HG03558 (cell line): ENCODE results near the gene ORM2.
"Not testable (repeated sequence)": the region's sequence is repeated elsewhere in the genome, so short reads cannot be mapped to it uniquely, and the experiment has no call there.

Experiments used
- ATAC-seq: cut with Tn5 transposase; IDR thresholded peaks from one replicate; pipeline ENCODE4 v1.9.1; 2021; ENCODE audit warnings: moderate number of reproducible peaks; ENCODE audit not compliant: unreplicated experiment; ENCODE audit errors: extremely low read depth

ORM2 gene

DNA sequence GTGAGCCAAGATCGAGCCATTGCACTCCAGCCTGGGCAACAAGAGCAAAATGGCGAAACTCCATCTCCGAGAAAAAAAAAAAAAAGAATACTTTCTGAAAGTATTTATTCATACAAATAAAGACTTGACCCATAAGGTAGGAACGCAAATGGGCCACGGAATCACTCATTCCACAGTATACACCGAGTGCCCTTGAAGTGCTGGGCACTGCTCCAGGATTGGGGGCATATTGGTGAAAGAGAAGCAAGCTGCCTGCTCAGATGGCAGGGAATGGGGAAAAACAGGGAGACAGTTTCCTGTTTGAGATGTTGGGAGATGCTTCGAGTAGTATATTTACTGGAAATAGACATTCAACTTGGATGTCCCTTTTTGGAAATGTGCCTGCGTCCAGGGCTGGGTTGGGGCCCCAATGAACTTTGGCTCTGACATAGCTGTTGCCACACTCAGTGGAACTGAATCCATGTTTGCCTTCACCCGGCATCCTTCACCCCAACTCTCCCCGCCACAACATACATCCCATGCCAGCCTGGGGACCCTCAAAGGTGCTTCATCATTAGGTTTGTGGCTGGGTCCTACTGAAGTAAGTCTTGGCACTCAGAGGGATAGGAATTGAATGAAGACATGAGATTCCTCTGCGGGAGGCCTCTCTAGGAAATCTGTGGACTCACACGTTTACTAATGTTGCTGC, 588 bp upstream of the ORM2 start:
- ATAC-seq: not testable (repeated sequence)

- no peak for ATAC-seq
Observed at GRCh38 chr9:114330636-114331035, 967 bp downstream of the ORM2 start.

DNA sequence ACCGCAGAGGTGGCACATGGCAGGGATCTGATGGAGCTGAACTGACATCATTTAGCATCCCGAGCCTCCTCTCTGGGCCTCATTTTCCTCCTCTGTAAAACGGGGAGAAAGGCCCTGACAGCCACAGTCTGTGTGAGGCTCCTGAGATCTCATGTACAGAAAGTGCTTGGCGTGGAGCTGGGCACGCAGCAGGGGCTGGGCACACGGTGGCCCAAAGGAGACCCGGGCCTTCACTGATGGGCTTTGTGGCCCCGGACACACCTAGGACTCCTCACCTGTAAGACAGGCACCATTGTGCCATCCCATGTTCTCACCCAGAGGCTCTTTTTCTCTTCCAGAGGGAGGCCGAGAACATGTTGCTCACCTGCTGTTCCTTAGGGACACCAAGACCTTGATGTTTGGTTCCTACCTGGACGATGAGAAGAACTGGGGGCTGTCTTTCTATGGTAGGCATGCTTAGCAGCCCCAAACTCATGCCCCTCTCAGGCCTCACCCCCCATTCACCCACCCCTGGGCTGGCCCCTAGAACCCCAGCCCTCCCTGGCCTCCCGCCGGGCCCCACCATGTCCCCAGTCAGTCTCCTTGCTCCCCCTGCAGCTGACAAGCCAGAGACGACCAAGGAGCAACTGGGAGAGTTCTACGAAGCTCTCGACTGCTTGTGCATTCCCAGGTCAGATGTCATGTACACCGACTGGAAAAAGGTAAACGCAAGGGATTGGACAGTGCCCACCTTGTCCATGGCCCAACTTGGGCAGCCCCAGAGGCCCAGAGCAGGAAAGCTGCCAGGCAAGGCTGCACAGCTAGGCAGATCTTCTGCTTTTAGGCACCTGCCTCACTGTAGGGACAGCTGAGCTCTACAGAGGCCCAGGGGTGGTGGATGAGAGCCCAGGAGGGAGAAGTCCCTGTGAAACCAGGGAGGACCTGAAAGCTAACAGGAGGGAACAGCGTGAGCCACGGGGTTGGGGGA, 1.8 kb downstream of the ORM2 start:
- not testable (repeated sequence) for ATAC-seq

DNA sequence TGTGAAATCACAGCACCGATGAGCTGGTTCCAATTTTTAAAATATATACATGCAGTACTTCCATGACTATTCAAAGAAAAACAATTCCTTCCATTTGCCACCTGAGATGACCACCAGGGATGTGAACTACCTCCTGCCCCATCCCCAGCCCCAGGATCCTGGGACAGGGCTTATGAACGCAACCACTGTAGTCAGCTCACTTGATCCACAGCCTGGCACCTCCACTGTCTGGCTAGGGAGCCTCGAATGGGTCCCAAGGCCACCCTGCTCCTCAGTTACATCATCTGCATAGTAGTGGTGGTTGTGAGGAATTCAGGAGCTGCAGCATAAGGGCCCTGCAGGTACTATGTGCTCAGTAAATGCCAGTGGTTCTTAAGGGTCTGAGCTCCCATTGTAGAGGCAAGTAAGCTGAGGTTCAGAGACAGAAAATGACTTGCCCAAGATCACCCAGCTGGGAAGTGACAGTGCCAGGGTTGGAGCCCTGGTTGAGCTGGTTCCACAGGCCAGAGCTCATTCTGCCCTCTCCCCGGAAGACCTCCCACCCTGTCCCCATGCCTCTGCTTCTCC, 2.9 kb downstream of the ORM2 start:
- ATAC-seq: not testable (repeated sequence)

GRCh38 chr9:114333718-114334117, 4.0 kb downstream of the ORM2 start:
- not testable (repeated sequence) for ATAC-seq

GRCh38 chr9:114334490-114334889, 4.8 kb downstream of the ORM2 start:
- ATAC-seq: no peak

- no peak for ATAC-seq
Observed at GRCh38 chr9:114335745-114336144, 6.1 kb downstream of the ORM2 start.

- no peak for ATAC-seq
Observed at GRCh38 chr9:114336157-114336556, 6.5 kb downstream of the ORM2 start.

DNA sequence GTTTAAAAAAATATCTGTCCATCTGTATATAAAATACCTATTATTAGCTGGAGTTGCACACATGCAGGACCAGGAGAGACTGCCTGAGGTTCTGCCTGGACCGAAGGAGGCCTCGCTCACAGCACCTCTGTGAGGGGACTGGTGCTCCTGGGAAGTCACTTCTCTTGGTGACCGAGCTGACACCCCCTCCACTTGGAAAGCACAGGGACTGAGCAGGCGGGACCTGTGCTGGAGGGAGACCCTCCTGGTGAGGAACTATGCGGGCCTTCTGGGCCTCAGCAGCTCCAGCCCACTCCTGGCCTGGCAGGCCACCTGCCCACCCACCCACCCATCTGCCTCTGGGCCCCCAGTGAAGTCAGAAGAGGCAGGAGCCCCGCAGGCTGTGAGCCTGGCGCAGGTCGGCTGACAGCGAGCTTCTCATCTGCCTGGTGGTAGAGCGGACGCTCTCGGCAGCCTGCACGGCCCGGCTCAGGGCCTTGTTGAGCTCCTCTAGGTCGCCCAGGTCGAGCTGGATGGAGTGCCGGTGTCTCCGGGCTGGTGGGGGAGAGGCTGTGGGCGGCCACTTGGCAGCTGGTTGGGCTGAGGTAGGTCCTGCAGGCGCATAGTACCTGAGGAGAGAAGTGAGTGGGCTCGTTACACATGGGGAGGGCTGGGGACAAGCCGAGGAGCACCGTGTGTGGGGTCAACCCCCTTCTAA, 7.2 kb downstream of the ORM2 start:
- no peak for ATAC-seq

GRCh38 chr9:114338187-114338586, 8.5 kb downstream of the ORM2 start:
- ATAC-seq: no peak

DNA sequence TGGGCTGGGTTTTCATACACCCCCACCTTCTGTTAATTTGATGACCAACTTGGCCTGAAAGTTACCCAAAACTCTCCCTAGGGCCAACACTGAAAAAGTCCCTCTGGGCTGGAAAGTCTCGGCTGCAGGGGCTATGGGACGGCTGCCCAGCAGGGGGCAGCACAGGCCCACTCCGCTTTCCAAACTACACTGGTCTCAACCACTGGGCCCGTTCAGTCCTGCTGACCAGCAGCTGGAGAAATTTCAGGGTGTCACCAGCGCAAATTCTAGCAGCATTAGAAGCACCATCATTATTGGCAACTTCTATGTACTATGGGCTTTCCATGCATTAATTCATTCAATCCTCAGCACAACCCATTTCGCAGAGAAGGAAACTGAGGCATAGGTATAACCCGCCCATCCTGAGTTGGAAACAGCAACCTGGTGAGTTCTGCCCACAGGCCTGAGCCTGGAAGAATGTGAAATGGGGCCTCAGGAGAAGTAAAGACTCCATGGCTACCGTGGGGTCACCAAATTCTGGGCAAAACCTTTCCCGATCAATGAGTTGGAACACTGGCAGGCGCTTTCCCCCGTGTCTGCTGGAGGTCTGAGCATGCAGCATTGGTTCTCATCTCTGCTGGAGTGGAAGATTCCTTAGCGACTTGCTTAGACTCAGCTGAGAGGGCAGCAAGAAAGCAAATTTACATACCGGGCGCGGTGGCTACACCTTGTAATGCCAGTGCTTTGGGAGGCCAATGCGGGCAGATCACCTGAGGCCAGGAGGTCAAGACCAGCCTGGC, 9.7 kb downstream of the ORM2 start:
- ATAC-seq: no peak

GRCh38 chr9:114341152-114341830, 11.6 kb downstream of the ORM2 start:
- no peak for ATAC-seq

DNA sequence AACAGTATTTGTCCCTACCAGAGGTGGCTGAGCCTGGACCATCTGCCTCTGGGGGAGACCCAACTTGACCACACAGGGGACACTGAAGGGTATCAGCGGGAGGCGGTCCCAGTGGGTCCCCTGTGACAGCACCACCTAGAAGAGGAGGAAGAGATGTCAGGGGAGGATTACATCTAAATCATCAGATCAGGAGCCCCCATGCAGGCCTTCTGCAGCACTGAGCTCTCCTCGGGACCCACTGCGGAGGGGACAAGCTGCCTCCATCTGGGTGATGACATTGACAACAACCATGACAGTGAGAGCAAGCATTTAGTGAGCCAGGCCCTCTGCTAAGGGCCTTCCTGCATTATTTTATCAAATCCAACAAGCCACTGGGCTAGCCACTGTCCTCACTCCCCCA, 12.3 kb downstream of the ORM2 start:
- ATAC-seq: no peak

DNA sequence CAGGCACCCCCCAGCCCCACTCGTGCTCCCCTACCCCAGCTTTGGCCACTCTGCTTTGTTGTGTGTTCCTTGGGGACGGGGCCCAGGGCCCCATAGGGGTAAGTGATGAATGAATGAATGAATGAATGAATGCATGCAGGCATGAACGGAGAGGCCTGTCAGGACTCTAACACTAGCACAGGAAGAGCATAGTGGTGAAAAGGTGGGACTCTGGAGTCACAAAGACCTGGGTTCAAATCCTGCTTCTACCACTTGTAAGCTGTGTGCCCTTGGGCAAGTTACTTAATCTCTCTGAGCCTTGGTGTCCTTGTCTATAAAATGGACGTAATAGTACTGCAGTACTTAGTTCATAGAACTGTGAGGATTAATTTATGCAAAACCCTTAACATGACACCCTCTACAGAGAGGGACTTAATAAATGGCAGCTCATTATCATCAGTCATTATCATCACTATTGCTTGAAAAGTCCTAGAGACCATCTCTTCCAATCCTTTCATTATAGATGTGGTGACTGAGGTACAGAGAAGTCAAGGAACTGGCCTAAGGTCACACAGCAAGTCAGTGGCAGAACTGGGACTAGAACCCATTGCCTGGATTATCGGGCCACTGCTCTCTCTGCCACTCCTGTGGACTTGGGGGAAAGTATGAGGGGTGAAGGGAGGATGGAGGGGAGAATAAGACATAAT, 13.2 kb downstream of the ORM2 start:
- no peak for ATAC-seq

DNA sequence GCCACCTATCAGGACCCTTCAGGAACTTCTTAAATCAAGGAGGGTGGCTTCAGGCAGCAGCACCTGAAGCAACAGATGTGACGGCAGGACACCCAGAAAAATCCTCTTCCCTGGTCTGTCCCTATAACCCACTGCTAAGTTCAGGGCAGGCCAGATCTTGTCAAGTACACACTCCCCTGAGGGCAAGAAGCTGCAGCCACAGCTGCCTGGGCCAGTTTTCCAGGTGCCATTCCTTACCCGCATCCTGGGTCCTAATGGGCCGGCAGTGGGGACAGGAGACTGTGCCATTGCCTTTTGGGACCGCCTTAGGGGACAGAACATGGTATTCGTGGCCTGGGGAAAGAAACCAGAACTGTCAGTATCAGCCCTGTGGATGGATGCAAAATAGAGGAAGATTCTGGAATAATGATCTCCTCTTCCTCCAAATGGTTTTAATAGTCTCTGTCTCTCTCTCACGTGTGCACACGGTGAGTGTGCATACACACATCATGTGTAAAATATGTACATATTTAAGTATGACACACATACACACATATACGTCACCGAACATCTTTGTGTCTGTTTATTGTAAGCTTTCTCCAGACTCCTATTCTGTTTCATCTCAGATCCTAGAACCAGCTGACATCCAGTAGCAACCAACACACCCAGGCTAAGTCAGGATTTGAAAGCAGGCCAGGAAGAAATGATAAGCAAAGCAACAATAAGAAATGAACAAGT, 14.0 kb downstream of the ORM2 start:
- ATAC-seq: no peak

DNA sequence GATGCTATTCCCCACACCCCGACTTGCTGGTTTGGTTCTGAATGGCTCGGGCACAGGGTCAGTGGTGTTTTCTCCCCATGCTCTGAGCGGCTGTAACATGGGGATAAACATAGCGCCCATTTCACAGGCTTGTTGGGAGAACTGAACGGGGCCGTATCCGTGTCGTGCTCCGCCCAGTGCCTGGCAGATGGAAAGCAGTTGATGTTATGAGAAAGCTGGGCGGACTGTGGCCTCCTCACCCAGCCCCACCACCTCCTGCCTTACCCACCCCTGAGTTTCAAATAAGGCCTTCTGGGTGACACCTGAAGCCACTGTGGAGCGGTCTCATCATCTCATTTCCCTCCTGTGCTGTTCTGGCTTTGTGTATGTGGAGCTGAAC, 14.5 kb downstream of the ORM2 start:
- ATAC-seq: no peak

GRCh38 chr9:114344692-114345091, 15.0 kb downstream of the ORM2 start:
- ATAC-seq: no peak

GRCh38 chr9:114345493-114346065, 15.9 kb downstream of the ORM2 start:
- no peak for ATAC-seq
